Fibroblast of lung (primary cell): ENCODE results near the gene CD276.

Source experiments
- CTCF ChIP-seq, 2 donors: IDR thresholded peaks in 1 of 2; conservative IDR thresholded peaks in 1 of 2; 1 replicate in 1 of 2; 2 replicates in 1 of 2; pipeline ENCODE4 v1.5.1; 2011 to 2012; ENCODE audit warnings: low read length in 2 of 2, control low read depth in 1 of 2, inconsistent platforms in 1 of 2, low read depth in 1 of 2, mild to moderate bottlenecking in 1 of 2
- EZH2 ChIP-seq: IDR thresholded peaks from 2 replicates; pipeline ENCODE4 v1.5.1; 2012; ENCODE audit warnings: low read length, control low read depth, mild to moderate bottlenecking; ENCODE audit errors: missing control alignments

DNA sequence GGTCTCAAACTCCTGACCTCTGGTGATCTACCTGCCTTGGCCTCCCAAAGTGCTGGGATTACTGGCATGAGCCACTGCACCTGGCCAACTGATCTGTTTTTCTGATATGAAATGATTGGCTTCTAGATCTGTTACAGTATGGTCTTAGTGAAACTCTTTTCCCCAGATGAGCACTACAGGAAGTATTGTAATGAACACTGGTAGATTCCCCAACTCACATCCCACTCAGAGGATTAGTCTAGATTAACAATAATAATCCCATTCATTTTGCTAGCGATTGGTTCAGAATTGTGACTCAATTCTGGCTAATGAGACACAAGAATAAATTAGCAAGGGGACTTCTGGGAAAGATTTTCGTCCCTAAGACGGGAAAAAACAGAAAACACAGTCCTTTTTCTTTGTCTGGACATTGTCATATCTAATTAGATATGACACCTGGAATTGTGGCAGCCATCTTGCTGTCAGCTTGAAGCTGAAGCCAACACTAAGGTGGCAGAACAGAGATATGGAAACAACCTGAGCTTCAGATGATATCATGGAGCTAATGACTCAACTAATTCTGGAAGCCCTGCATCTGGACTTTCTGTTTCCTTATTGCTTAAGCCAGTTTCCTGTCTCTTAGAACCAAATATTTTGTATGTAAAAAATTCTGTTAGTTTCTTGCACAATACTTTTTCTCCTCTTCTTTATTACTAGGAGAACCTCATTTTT is 33.6 kb upstream of the CD276 start:
- TF ChIP-seq CTCF (conservative IDR thresholded peaks at IDR 0.05 in 1 of 2, IDR thresholded peaks at IDR 0.05 in 1 of 2; ENCODE audit: low read depth in 1 of 2, low read length in 2 of 2) (no peak), EZH2 (no peak)
